Measurements from ENCODE around the gene FSD2. TPM values are rescaled to one million over a fixed set of nuclear protein-coding genes. Genes with fewer than 3 reads are reported as not detected.

The FSD2 gene
- total RNA-seq, 6 donors from 2014 or later: 0.86 TPM; not detected in 5

GRCh38 chr15:82808634-82809041, 2.8 kb upstream of the FSD2 start:
- H3K4me3 ChIP-seq: peak overlapping the region in 1 of 4 donors; percentile 87
- peaks cover 13 to 41% (median 25%) of the 10 kb centered on the region in 4 donors for H3K4me1 ChIP-seq
- peaks cover 0 to 8% (median 4%) of the 10 kb centered on the region in 4 donors for H3K36me3 ChIP-seq
- DNase-seq (no peak), ATAC-seq (ENCODE audit: low FRiP score in 2 of 2) (no peak)
- WGBS, 2 donors: 76 to 80% methylated on average over 9 of the region's 9 CpGs
- no peak for TF ChIP-seq POLR2A (IDR thresholded peaks at IDR 0.05)
- TF ChIP-seq EP300 (IDR thresholded peaks at IDR 0.05): no peak
- TF ChIP-seq CTCF (IDR thresholded peaks at IDR 0.05): no peak
- no peak for TF ChIP-seq POLR2AphosphoS5 (IDR thresholded peaks at IDR 0.05)
- no peaks in the 10 kb centered on the region for H3K27me3 ChIP-seq
- no peaks in the 10 kb centered on the region for H3K9me3 ChIP-seq
- H3K27ac ChIP-seq: peak overlapping the region; percentile 96 to 100 (median 100)

- no peaks in the 10 kb centered on the region for H3K27me3 ChIP-seq
- H3K4me1 ChIP-seq: peaks cover 13 to 41% (median 24%) of the 10 kb centered on the region in 4 donors
- DNase-seq (no peak), ATAC-seq (ENCODE audit: low FRiP score in 2 of 2) (no peak)
- 89 to 92% methylated on average over 11 of the region's 11 CpGs for WGBS, 2 donors
- TF ChIP-seq EP300 (IDR thresholded peaks at IDR 0.05) (no peak), POLR2A (IDR thresholded peaks at IDR 0.05) (no peak), CTCF (IDR thresholded peaks at IDR 0.05) (no peak), POLR2AphosphoS5 (IDR thresholded peaks at IDR 0.05) (no peak)
- H3K4me3 ChIP-seq: no peak overlapping the region
- no peaks in the 10 kb centered on the region for H3K9me3 ChIP-seq
- peaks cover 0 to 2% (median 0%) of the 10 kb centered on the region in 4 donors for H3K36me3 ChIP-seq
- H3K27ac ChIP-seq: peak overlapping the region in 2 of 4 donors; percentile 99 to 100
Measured at GRCh38 chr15:82807920-82808633, 2.2 kb upstream of the FSD2 start.

GRCh38 chr15:82804575-82804949, 1.3 kb downstream of the FSD2 start:
- WGBS, 2 donors: 52 to 65% methylated on average over 1 of the region's 1 CpG
- Histone ChIP-seq H3K4me1 (peaks cover 0 to 16% (median 6%) of the 10 kb centered on the region in 4 donors), H3K4me3 (no peak overlapping the region), H3K9me3 (no peaks in the 10 kb centered on the region), H3K27me3 (no peaks in the 10 kb centered on the region), H3K27ac (no peak overlapping the region), H3K36me3 (no peaks in the 10 kb centered on the region)
- DNase-seq: peak in 1 of 2 donors; percentile 32
- TF ChIP-seq POLR2A (IDR thresholded peaks at IDR 0.05): no peak
- no peak for TF ChIP-seq POLR2AphosphoS5 (IDR thresholded peaks at IDR 0.05)
- TF ChIP-seq EP300 (IDR thresholded peaks at IDR 0.05): no peak
- no peak for TF ChIP-seq CTCF (IDR thresholded peaks at IDR 0.05)
- no peak for ATAC-seq (ENCODE audit: low FRiP score in 2 of 2)

DNA sequence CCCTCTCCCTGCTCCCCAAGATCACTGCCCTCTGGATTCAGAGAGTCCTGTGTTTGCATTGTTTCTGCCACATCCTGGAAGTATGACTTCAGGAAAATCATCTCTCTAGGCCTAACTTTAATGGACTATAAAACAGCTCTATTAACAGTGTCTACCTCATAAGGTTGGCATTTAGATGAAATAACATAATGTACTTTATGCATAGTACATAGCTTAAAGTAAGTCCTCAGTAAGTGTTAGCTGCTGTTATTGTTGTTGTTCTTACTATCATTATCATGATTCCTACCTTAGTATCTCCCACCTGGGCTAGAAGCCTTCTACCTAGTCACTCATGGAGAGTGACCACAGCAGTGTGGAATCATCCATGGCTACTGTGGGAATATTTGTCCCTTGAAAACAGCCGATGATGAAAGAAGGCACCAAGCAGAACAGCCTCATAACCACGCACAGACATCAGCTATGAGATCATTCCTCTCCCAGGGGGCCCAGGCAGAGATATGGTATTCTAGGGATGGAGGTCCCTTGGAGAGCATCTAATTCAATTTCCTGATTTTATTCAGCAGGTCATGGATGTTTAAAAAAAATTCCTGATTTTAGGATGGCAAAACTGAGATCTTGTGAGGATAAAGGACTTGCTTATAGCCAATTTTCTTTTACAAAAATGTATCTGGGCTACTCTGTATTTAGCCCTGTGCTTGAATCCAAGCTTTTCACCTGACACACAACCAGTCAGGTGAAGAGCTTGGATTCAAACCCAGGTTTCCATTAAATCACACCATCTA, 1.9 kb downstream of the FSD2 start:
- no peaks in the 10 kb centered on the region for H3K27me3 ChIP-seq
- H3K4me1 ChIP-seq: peaks cover 0 to 14% (median 4%) of the 10 kb centered on the region in 4 donors
- 88 to 90% methylated on average over 2 of the region's 2 CpGs for WGBS, 2 donors
- TF ChIP-seq CTCF (IDR thresholded peaks at IDR 0.05): no peak
- TF ChIP-seq EP300 (IDR thresholded peaks at IDR 0.05): no peak
- no peak for TF ChIP-seq POLR2AphosphoS5 (IDR thresholded peaks at IDR 0.05)
- TF ChIP-seq POLR2A (IDR thresholded peaks at IDR 0.05): no peak
- ATAC-seq (ENCODE audit: low FRiP score in 2 of 2) (no peak), DNase-seq (no peak)
- H3K36me3 ChIP-seq: no peaks in the 10 kb centered on the region
- no peak overlapping the region for H3K4me3 ChIP-seq
- no peaks in the 10 kb centered on the region for H3K9me3 ChIP-seq
- H3K27ac ChIP-seq: no peak overlapping the region

Data from upper lobe of left lung (tissue), 6 donors.